ENCODE results near the gene OTOF.

Gene OTOF

GRCh38 chr2:26477126-26477910, 606 bp downstream of the OTOF start:
- no peak for TF ChIP-seq CTCF (conservative IDR thresholded peaks at IDR 0.05; ENCODE audit: low read depth, low read length)
- no peak for DNase-seq (ENCODE audit: low read depth)
- H3K4me3 ChIP-seq (ENCODE audit: low read length): no peak overlapping the region

- TF ChIP-seq CTCF (conservative IDR thresholded peaks at IDR 0.05; ENCODE audit: low read depth, low read length): no peak
- DNase-seq (ENCODE audit: low read depth): no peak
- no peak overlapping the region for H3K4me3 ChIP-seq (ENCODE audit: low read length)
Observed at GRCh38 chr2:26475832-26476501, 2.0 kb downstream of the OTOF start.

- TF ChIP-seq CTCF (conservative IDR thresholded peaks at IDR 0.05; ENCODE audit: low read depth, low read length): no peak
- no peak overlapping the region for H3K4me3 ChIP-seq (ENCODE audit: low read length)
- no peak for DNase-seq (ENCODE audit: low read depth)
Observed at GRCh38 chr2:26475037-26475436, 2.9 kb downstream of the OTOF start.

- DNase-seq (ENCODE audit: low read depth): no peak
Observed at GRCh38 chr2:26474261-26474785, 3.6 kb downstream of the OTOF start.

GRCh38 chr2:26473796-26474195, 4.1 kb downstream of the OTOF start:
- no peak for DNase-seq (ENCODE audit: low read depth)
- no peak for TF ChIP-seq CTCF (conservative IDR thresholded peaks at IDR 0.05; ENCODE audit: low read depth, low read length)
- H3K4me3 ChIP-seq (ENCODE audit: low read length): no peak overlapping the region

More at GRCh38 chr2:26474261-26474785, 3.6 kb downstream of the OTOF start:
- no peak overlapping the region for H3K4me3 ChIP-seq (ENCODE audit: low read length)
- TF ChIP-seq CTCF (conservative IDR thresholded peaks at IDR 0.05; ENCODE audit: low read depth, low read length): no peak

- no peak for DNase-seq (ENCODE audit: low read depth)
- no peak overlapping the region for H3K4me3 ChIP-seq (ENCODE audit: low read length)
- TF ChIP-seq CTCF (conservative IDR thresholded peaks at IDR 0.05; ENCODE audit: low read depth, low read length): no peak
Observed at GRCh38 chr2:26472821-26473655, 4.9 kb downstream of the OTOF start.

Measured in retinal pigment epithelial cell (primary cell).